HEK293T (cell line): Measurements from ENCODE around the gene IGF2.

Experiments used
- ARNT ChIP-seq: fragments of 450-650 bp; IDR thresholded peaks from 2 replicates; pipeline ENCODE4 v1.6.1; 2017; ENCODE audit warnings: mild to moderate bottlenecking
- BHLHE40 ChIP-seq: fragments of 450-650 bp; IDR thresholded peaks from 2 replicates; pipeline ENCODE4 v1.6.1; 2016; ENCODE audit warnings: mild to moderate bottlenecking, moderate library complexity, borderline replicate concordance
- CTBP1 ChIP-seq: fragments of 450-650 bp; IDR thresholded peaks from 2 replicates; pipeline ENCODE4 v1.6.1; 2016; ENCODE audit warnings: borderline replicate concordance
- FOXA1 ChIP-seq: fragments of 450-650 bp; IDR thresholded peaks from 2 replicates; pipeline ENCODE4 v1.6.1; 2016; ENCODE audit warnings: mild to moderate bottlenecking
- FOXK2 ChIP-seq: fragments of 450-650 bp; IDR thresholded peaks from 2 replicates; pipeline ENCODE4 v1.6.1; 2016; ENCODE audit warnings: mild to moderate bottlenecking
- FOXM1 ChIP-seq: fragments of 450-650 bp; IDR thresholded peaks from 2 replicates; pipeline ENCODE4 v1.6.1; 2017; ENCODE audit warnings: mild to moderate bottlenecking, borderline replicate concordance
- HDGF ChIP-seq: fragments of 450-650 bp; IDR thresholded peaks from 2 replicates; pipeline ENCODE4 v1.6.1; 2017; ENCODE audit warnings: antibody characterized with exemption, borderline replicate concordance
- L3MBTL2 ChIP-seq: fragments of 450-650 bp; conservative IDR thresholded peaks from 2 replicates; pipeline ENCODE4 v1.6.1; 2016; ENCODE audit warnings: mild to moderate bottlenecking
- SP1 ChIP-seq: fragments of 450-650 bp; IDR thresholded peaks from 2 replicates; pipeline ENCODE4 v1.6.1; 2017
- SUZ12 ChIP-seq: fragments of 450-650 bp; IDR thresholded peaks from 2 replicates; pipeline ENCODE4 v1.6.1; 2016; ENCODE audit warnings: mild to moderate bottlenecking
- TARDBP ChIP-seq: fragments of 450-650 bp; IDR thresholded peaks from 2 replicates; pipeline ENCODE4 v1.6.1; 2016
- ZNF384 ChIP-seq: fragments of 450-650 bp; IDR thresholded peaks from 2 replicates; pipeline ENCODE4 v1.6.1; 2016
- TF ChIP-seq, protein P1 (sequence below): fragments of 450-650 bp; IDR thresholded peaks from 2 replicates; pipeline ENCODE4 v1.6.1; 2016

DNA sequence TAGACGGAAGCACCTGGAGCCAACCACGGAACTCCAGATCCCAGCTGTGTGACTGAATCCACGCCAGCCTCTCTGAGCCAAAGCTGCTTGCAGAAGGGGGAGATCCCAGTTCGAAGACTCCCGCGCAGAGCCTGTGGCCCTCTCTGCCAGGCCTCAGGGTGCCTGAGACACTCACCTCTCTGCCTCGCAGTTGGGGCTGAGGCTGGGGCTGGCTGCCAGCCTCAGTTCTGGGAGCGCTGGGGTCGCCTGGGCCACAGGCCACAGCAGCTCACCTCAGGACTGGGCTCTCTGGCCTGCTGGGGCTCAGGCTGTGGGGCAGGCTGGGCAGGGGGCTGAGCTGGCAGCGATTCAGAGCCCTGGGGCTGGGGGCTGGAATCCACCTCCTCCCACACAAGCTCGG is 8.2 kb upstream of the IGF2 start:
- TF ChIP-seq ARNT = no peak
- no peak for TF ChIP-seq BHLHE40
- TF ChIP-seq ZNF384 = no peak
- TF ChIP-seq SUZ12 = no peak
- TF ChIP-seq, protein P1, sequence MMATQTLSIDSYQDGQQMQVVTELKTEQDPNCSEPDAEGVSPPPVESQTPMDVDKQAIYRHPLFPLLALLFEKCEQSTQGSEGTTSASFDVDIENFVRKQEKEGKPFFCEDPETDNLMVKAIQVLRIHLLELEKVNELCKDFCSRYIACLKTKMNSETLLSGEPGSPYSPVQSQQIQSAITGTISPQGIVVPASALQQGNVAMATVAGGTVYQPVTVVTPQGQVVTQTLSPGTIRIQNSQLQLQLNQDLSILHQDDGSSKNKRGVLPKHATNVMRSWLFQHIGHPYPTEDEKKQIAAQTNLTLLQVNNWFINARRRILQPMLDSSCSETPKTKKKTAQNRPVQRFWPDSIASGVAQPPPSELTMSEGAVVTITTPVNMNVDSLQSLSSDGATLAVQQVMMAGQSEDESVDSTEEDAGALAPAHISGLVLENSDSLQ = no peak
- no peak for TF ChIP-seq L3MBTL2
- no peak for TF ChIP-seq HDGF
- no peak for TF ChIP-seq TARDBP
- no peak for TF ChIP-seq FOXK2
- TF ChIP-seq CTBP1 = no peak
- TF ChIP-seq FOXA1 = no peak
- TF ChIP-seq SP1 = no peak
- TF ChIP-seq FOXM1 = no peak
